Lung (tissue), 12 donors: ENCODE data around the gene SCARF2. TPM values are rescaled to one million over a fixed set of nuclear protein-coding genes. Genes with fewer than 3 reads are reported as not detected.
"Not testable (repeated sequence)": the region's sequence is repeated elsewhere in the genome, so short reads cannot be mapped to it uniquely, and the experiment has no call there.

ENCODE experiments used
- ATAC-seq: fragments of 200-7000 bp; cut with Tn5 transposase; one replicate; pipeline ENCODE4 v1.9.1; 2020; ENCODE audit warnings: moderate number of reproducible peaks; ENCODE audit not compliant: insufficient read depth, low FRiP score
- DNase-seq, 3 donors: peaks; one replicate each; pipeline ENCODE4 v3.0.0-alpha.2; 2013 to 2017
- H3K27ac ChIP-seq, 2 donors: one replicate each; pipeline ENCODE4 v1.5.1; 2013; ENCODE audit warnings: mild to moderate bottlenecking in 2 of 2, moderate library complexity in 2 of 2, control low read depth in 1 of 2, inconsistent platforms in 1 of 2, low read depth in 1 of 2, low read length in 1 of 2
- H3K27me3 ChIP-seq, 3 donors: one replicate each; pipeline ENCODE4 v1.5.1; 2013; ENCODE audit warnings: low read length in 2 of 3; ENCODE audit not compliant: control insufficient read depth in 3 of 3, insufficient read depth in 3 of 3
- H3K36me3 ChIP-seq, 4 donors: one replicate each; pipeline ENCODE4 v1.5.1; 2013; ENCODE audit warnings: low read length in 4 of 4, mild to moderate bottlenecking in 1 of 4, moderate library complexity in 1 of 4; ENCODE audit not compliant: control insufficient read depth in 4 of 4, insufficient read depth in 4 of 4
- H3K4me1 ChIP-seq, 5 donors: one replicate each; pipeline ENCODE4 v1.5.1; 2013; ENCODE audit warnings: low read length in 5 of 5, mild to moderate bottlenecking in 2 of 5, moderate library complexity in 1 of 5; ENCODE audit not compliant: control insufficient read depth in 5 of 5, insufficient read depth in 5 of 5
- H3K4me3 ChIP-seq: one replicate; pipeline ENCODE4 v1.5.1; 2013; ENCODE audit warnings: mild to moderate bottlenecking, control low read depth, moderate library complexity
- H3K9ac ChIP-seq, 2 donors: one replicate each; pipeline ENCODE4 v1.5.1; 2013; ENCODE audit warnings: low read length in 2 of 2, control low read depth in 1 of 2; ENCODE audit not compliant: insufficient read depth in 1 of 2
- H3K9me3 ChIP-seq, 4 donors: one replicate each; pipeline ENCODE4 v1.5.1; 2013; ENCODE audit warnings: low read length in 3 of 4, mild to moderate bottlenecking in 1 of 4, moderate library complexity in 1 of 4; ENCODE audit not compliant: control insufficient read depth in 4 of 4, insufficient read depth in 3 of 4
- CTCF ChIP-seq: IDR thresholded peaks from 2 replicates; pipeline ENCODE4 v1.5.1; 2012; ENCODE audit warnings: mild to moderate bottlenecking; ENCODE audit errors: control extremely low read depth, extremely low read depth
- WGBS, 2 donors: extraction: QIAGEN DNeasy Blood & Tissue Kit; methylation state at CpG; one replicate each; pipeline ENCODE4 v1.1.7; 2013; 5-methylcytosine and 5-hydroxymethylcytosine counted together
- polyA plus RNA-seq, 2 donors: library from polyadenylated mRNA; stranded (reverse); fragments of 200-250 nt; gene quantifications; one replicate each; pipeline ENCODE4 v1.2.1, GENCODE V29; 2013
- total RNA-seq, 2 donors: library from RNA; depleted of rRNA in 1 of 2; stranded (reverse); fragments of >200 nt in 1 of 2; gene quantifications; one replicate each; pipeline ENCODE4 v1.2.1, GENCODE V29; 2014 to 2021
- donor health status: control.
- donor health status: control.
- donor health status: Bipolar disorder and iron deficiency.
- donor health status: healthy.
- donor health status: DM: yes; HTN: yes; CAD: no.

Gene SCARF2
- total and polyA plus RNA-seq, 4 donors = 4.7 to 32.9 (median 16.4) TPM

- ATAC-seq (no peak), DNase-seq (no peak)
- 97 to 98% methylated on average over 4 of the region's 4 CpGs for WGBS, 2 donors
- H3K9ac ChIP-seq = no peak overlapping the region
- peaks cover 0 to 2% (median 0%) of the 10 kb centered on the region in 5 donors for H3K4me1 ChIP-seq
- TF ChIP-seq CTCF = no peak
- no peaks in the 10 kb centered on the region for H3K27me3 ChIP-seq
- no peak overlapping the region for H3K27ac ChIP-seq
- H3K4me3 ChIP-seq = no peak overlapping the region
- H3K36me3 ChIP-seq = peaks cover 0 to 7% (median 1%) of the 10 kb centered on the region in 4 donors
- H3K9me3 ChIP-seq = no peaks in the 10 kb centered on the region
These were observed 47.5 kb upstream of the SCARF2 start for GRCh38 chr22:20484948-20485683.

GRCh38 chr22:20483771-20484170 is 46.1 kb upstream of the SCARF2 start:
- DNase-seq (no peak), ATAC-seq (no peak)
- Histone ChIP-seq H3K36me3 (peaks cover 0 to 5% (median 1%) of the 10 kb centered on the region in 4 donors), H3K9ac (no peak overlapping the region), H3K9me3 (no peaks in the 10 kb centered on the region), H3K27me3 (no peaks in the 10 kb centered on the region), H3K4me3 (no peak overlapping the region), H3K4me1 (peaks cover 0 to 2% (median 0%) of the 10 kb centered on the region in 5 donors), H3K27ac (no peak overlapping the region)
- 97 to 98% methylated on average over 14 of the region's 14 CpGs for WGBS, 2 donors
- TF ChIP-seq CTCF = no peak

GRCh38 chr22:20483143-20483506 is 45.5 kb upstream of the SCARF2 start:
- ATAC-seq, H3K9ac ChIP-seq, H3K36me3 ChIP-seq, H3K4me3 ChIP-seq, DNase-seq, H3K27me3 ChIP-seq, H3K4me1 ChIP-seq, H3K9me3 ChIP-seq, H3K27ac ChIP-seq: not testable (repeated sequence)
- WGBS, 2 donors = 97 to 98% methylated on average over 7 of the region's 7 CpGs

- Histone ChIP-seq H3K27me3 (no peaks in the 10 kb centered on the region), H3K27ac (no peak overlapping the region), H3K9me3 (no peaks in the 10 kb centered on the region), H3K4me3 (no peak overlapping the region), H3K9ac (no peak overlapping the region), H3K36me3 (peaks cover 0 to 3% (median 0%) of the 10 kb centered on the region in 4 donors), H3K4me1 (peaks cover 0 to 2% (median 0%) of the 10 kb centered on the region in 5 donors)
- WGBS, 2 donors = 90 to 95% methylated on average over 1 of the region's 1 CpG
- DNase-seq (no peak), ATAC-seq (no peak)
- no peak for TF ChIP-seq CTCF
These were observed 42.1 kb upstream of the SCARF2 start for GRCh38 chr22:20479612-20480196.

GRCh38 chr22:20478059-20478458 is 40.4 kb upstream of the SCARF2 start:
- DNase-seq, H3K27ac ChIP-seq, H3K4me1 ChIP-seq, H3K9ac ChIP-seq, H3K27me3 ChIP-seq, H3K36me3 ChIP-seq, ATAC-seq, H3K4me3 ChIP-seq, H3K9me3 ChIP-seq: not testable (repeated sequence)
- WGBS, 2 donors = 90 to 95% methylated on average over 6 of the region's 6 CpGs

- not testable (repeated sequence) for H3K27me3 ChIP-seq, H3K36me3 ChIP-seq, H3K27ac ChIP-seq, H3K4me1 ChIP-seq, H3K9me3 ChIP-seq, H3K9ac ChIP-seq, DNase-seq, H3K4me3 ChIP-seq, ATAC-seq
- 87 to 94% methylated on average over 12 of the region's 12 CpGs for WGBS, 2 donors
These were observed 37.9 kb upstream of the SCARF2 start for GRCh38 chr22:20475569-20475968.
